ENCODE measurements around the gene IFNAR1.

GRCh38 chr21:33367309-33367973 lies 42.7 kb downstream of the IFNAR1 start:
- TF ChIP-seq, protein P1, sequence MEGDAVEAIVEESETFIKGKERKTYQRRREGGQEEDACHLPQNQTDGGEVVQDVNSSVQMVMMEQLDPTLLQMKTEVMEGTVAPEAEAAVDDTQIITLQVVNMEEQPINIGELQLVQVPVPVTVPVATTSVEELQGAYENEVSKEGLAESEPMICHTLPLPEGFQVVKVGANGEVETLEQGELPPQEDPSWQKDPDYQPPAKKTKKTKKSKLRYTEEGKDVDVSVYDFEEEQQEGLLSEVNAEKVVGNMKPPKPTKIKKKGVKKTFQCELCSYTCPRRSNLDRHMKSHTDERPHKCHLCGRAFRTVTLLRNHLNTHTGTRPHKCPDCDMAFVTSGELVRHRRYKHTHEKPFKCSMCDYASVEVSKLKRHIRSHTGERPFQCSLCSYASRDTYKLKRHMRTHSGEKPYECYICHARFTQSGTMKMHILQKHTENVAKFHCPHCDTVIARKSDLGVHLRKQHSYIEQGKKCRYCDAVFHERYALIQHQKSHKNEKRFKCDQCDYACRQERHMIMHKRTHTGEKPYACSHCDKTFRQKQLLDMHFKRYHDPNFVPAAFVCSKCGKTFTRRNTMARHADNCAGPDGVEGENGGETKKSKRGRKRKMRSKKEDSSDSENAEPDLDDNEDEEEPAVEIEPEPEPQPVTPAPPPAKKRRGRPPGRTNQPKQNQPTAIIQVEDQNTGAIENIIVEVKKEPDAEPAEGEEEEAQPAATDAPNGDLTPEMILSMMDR (IDR thresholded peaks at IDR 0.05) = no peak
- TF ChIP-seq POLR2A (IDR thresholded peaks at IDR 0.05) = no peak
